K562 (cell line): ENCODE results near the gene GABPB2. TPM values are rescaled to one million over a fixed set of nuclear protein-coding genes. Genes with fewer than 3 reads are reported as not detected.

Experiments
- E2F6 ChIP-seq, 2 experiments: IDR thresholded peaks; 2 replicates each; pipeline ENCODE4 v1.6.1; 2011; ENCODE audit warnings: borderline replicate concordance in 1 of 2, control low read depth in 1 of 2, low read depth in 1 of 2, low read length in 1 of 2, mild to moderate bottlenecking in 1 of 2, mixed read lengths in 1 of 2, moderate library complexity in 1 of 2; ENCODE audit not compliant: insufficient read depth in 1 of 2, insufficient read length in 1 of 2, poor library complexity in 1 of 2, severe bottlenecking in 1 of 2; ENCODE audit errors: extremely low read depth in 1 of 2
- RBBP5 ChIP-seq: fragments of 200-600 bp; sonication (generic); IDR thresholded peaks from 2 replicates; pipeline ENCODE4 v1.6.1; 2012; ENCODE audit warnings: borderline replicate concordance, mild to moderate bottlenecking, low read length, control low read depth, inconsistent platforms; ENCODE audit not compliant: insufficient read depth, poor library complexity, severe bottlenecking
- SFPQ ChIP-seq: fragments of 200-400 bp; formaldehyde crosslinking; IDR thresholded peaks from 2 replicates; pipeline ENCODE4 v1.6.1; 2017; ENCODE audit warnings: mild to moderate bottlenecking, low read depth, low read length, moderate library complexity
- TARDBP ChIP-seq: fragments of 450-650 bp; IDR thresholded peaks from 2 replicates; pipeline ENCODE4 v1.6.1; 2016
- YBX1 ChIP-seq: fragments of 450-650 bp; IDR thresholded peaks from 2 replicates; pipeline ENCODE4 v1.7.1; 2016; ENCODE audit warnings: mild to moderate bottlenecking
- polyA plus RNA-seq, 8 experiments: library from polyadenylated mRNA; depleted of rRNA in 4 of 8; stranded (reverse) in 5 of 8; unstranded in 3 of 8; fragments of >200 nt; fragmentation: Nextera tagmentation in 2 of 8; fragmentation: Illumina TruSeq in 1 of 8; extraction: Ambion mirVana in 2 of 8; extraction: Trizol in 1 of 8; gene quantifications; 2 replicates each; pipeline versions ENCODE4 v1.2.1 to v1.2.3, GENCODE V29; 2011 to 2014; ENCODE audit warnings: inconsistent platforms in 1 of 8, missing spikeins in 1 of 8
- total RNA-seq, 7 experiments: library from RNA; depleted of rRNA in 6 of 7; stranded (reverse); fragments of >200 nt in 6 of 7; fragmentation: Illumina TruSeq in 2 of 7; extraction: Trizol in 2 of 7; gene quantifications; 2 replicates each; pipeline versions ENCODE4 v1.2.1 to v1.2.3, GENCODE V29; 2011 to 2021; ENCODE audit warnings: low replicate concordance in 1 of 7
- TF ChIP-seq, protein P1 (sequence below): sonication (generic); formaldehyde crosslinking; IDR thresholded peaks from 2 replicates; pipeline ENCODE4 v1.8.0; 2022; ENCODE audit warnings: mild to moderate bottlenecking, missing genetic modification reagents
- TF ChIP-seq, protein P2 (sequence below): sonication (generic); formaldehyde crosslinking; IDR thresholded peaks from 2 replicates; pipeline ENCODE4 v1.8.0; 2022; ENCODE audit warnings: mild to moderate bottlenecking, missing genetic modification reagents
- TF ChIP-seq, protein P3 (sequence below): sonication (generic); formaldehyde crosslinking; IDR thresholded peaks from 2 replicates; pipeline ENCODE4 v1.8.0; 2023; ENCODE audit warnings: mild to moderate bottlenecking, missing genetic modification reagents
- TF ChIP-seq, protein P4 (sequence below): sonication (generic); formaldehyde crosslinking; IDR thresholded peaks from 2 replicates; pipeline ENCODE4 v1.8.1; 2023; ENCODE audit warnings: mild to moderate bottlenecking, missing genetic modification reagents

The GABPB2 gene
- total and polyA plus RNA-seq, 9 of the 15 experiments (the other 6 are each of a cell fraction or from before 2014, with no cell fraction given) = 2.2 to 13.3 (median 6.1) TPM

DNA sequence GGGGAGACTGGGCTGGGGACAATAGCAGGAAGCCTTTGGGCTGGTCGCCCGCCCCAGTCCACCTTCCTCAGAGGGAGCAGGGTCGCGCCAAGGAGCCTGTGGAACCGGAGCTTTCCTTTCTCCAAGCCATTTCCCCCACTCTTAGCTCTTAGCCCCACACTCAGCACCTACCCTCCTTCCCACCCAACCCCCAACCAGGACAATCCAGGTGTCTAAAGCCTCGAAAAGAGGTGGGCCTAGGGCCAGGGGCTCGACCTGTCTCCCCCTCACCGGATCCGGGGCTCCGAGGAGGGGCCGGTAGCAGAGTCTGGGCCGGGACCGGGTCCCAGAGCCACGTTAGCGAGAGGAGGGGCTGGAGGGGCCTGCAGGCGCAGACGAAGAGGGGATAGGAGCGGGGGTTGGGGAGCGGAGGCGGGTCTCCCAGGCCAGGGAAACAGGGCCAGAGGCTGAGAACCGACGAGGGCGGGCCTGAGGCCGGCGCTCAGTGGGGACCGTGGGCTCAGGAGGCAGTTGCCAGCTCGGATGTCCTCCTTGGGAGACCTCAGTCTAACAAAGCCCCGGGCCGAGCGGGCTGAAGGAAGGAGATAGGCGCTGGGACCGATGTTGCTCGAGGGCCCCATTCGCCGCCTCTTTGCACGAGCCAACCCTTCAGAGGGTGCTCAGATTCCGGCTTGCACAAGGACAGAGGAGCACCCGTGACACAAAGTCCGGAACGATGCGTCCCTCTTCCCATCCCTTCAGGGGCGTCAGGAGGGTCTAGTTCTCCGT lies 74.9 kb downstream of the GABPB2 start (continued):
- TF ChIP-seq, protein P1, sequence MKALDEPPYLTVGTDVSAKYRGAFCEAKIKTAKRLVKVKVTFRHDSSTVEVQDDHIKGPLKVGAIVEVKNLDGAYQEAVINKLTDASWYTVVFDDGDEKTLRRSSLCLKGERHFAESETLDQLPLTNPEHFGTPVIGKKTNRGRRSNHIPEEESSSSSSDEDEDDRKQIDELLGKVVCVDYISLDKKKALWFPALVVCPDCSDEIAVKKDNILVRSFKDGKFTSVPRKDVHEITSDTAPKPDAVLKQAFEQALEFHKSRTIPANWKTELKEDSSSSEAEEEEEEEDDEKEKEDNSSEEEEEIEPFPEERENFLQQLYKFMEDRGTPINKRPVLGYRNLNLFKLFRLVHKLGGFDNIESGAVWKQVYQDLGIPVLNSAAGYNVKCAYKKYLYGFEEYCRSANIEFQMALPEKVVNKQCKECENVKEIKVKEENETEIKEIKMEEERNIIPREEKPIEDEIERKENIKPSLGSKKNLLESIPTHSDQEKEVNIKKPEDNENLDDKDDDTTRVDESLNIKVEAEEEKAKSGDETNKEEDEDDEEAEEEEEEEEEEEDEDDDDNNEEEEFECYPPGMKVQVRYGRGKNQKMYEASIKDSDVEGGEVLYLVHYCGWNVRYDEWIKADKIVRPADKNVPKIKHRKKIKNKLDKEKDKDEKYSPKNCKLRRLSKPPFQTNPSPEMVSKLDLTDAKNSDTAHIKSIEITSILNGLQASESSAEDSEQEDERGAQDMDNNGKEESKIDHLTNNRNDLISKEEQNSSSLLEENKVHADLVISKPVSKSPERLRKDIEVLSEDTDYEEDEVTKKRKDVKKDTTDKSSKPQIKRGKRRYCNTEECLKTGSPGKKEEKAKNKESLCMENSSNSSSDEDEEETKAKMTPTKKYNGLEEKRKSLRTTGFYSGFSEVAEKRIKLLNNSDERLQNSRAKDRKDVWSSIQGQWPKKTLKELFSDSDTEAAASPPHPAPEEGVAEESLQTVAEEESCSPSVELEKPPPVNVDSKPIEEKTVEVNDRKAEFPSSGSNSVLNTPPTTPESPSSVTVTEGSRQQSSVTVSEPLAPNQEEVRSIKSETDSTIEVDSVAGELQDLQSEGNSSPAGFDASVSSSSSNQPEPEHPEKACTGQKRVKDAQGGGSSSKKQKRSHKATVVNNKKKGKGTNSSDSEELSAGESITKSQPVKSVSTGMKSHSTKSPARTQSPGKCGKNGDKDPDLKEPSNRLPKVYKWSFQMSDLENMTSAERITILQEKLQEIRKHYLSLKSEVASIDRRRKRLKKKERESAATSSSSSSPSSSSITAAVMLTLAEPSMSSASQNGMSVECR = 0 out of 2 replicates have a peak, but pooled peaks have one; percentile 2
- TF ChIP-seq, protein P2, sequence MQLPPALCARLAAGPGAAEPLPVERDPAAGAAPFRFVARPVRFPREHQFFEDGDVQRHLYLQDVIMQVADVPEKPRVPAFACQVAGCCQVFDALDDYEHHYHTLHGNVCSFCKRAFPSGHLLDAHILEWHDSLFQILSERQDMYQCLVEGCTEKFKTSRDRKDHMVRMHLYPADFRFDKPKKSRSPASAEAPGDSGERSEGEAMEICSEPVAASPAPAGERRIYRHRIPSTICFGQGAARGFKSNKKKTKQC (CRISPR knock-in tag) = peak; percentile 4; the same call in 1 of the 2 replicates
- peak; percentile 7 for TF ChIP-seq RBBP5
- no peak for TF ChIP-seq SFPQ
- peak in 1 of 2 experiments; percentile 50 for TF ChIP-seq E2F6 (IDR thresholded peaks at IDR 0.05; ENCODE audit: borderline replicate concordance in 1 of 2, extremely low read depth in 1 of 2, insufficient read depth in 1 of 2, insufficient read length in 1 of 2, low read depth in 1 of 2, low read length in 1 of 2, poor library complexity in 1 of 2, severe bottlenecking in 1 of 2)
- TF ChIP-seq TARDBP = no peak
- TF ChIP-seq, protein P3, sequence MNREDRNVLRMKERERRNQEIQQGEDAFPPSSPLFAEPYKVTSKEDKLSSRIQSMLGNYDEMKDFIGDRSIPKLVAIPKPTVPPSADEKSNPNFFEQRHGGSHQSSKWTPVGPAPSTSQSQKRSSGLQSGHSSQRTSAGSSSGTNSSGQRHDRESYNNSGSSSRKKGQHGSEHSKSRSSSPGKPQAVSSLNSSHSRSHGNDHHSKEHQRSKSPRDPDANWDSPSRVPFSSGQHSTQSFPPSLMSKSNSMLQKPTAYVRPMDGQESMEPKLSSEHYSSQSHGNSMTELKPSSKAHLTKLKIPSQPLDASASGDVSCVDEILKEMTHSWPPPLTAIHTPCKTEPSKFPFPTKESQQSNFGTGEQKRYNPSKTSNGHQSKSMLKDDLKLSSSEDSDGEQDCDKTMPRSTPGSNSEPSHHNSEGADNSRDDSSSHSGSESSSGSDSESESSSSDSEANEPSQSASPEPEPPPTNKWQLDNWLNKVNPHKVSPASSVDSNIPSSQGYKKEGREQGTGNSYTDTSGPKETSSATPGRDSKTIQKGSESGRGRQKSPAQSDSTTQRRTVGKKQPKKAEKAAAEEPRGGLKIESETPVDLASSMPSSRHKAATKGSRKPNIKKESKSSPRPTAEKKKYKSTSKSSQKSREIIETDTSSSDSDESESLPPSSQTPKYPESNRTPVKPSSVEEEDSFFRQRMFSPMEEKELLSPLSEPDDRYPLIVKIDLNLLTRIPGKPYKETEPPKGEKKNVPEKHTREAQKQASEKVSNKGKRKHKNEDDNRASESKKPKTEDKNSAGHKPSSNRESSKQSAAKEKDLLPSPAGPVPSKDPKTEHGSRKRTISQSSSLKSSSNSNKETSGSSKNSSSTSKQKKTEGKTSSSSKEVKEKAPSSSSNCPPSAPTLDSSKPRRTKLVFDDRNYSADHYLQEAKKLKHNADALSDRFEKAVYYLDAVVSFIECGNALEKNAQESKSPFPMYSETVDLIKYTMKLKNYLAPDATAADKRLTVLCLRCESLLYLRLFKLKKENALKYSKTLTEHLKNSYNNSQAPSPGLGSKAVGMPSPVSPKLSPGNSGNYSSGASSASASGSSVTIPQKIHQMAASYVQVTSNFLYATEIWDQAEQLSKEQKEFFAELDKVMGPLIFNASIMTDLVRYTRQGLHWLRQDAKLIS (CRISPR knock-in tag) = no peak
- TF ChIP-seq, protein P4, sequence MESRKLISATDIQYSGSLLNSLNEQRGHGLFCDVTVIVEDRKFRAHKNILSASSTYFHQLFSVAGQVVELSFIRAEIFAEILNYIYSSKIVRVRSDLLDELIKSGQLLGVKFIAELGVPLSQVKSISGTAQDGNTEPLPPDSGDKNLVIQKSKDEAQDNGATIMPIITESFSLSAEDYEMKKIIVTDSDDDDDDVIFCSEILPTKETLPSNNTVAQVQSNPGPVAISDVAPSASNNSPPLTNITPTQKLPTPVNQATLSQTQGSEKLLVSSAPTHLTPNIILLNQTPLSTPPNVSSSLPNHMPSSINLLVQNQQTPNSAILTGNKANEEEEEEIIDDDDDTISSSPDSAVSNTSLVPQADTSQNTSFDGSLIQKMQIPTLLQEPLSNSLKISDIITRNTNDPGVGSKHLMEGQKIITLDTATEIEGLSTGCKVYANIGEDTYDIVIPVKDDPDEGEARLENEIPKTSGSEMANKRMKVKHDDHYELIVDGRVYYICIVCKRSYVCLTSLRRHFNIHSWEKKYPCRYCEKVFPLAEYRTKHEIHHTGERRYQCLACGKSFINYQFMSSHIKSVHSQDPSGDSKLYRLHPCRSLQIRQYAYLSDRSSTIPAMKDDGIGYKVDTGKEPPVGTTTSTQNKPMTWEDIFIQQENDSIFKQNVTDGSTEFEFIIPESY (CRISPR knock-in tag) = peak; percentile 83
- no peak for TF ChIP-seq YBX1
